GM12873 (cell line): Measurements from ENCODE around the gene HLF.

Source experiments
- CTCF ChIP-seq: IDR thresholded peaks from 2 replicates; pipeline ENCODE4 v1.5.1; 2012; ENCODE audit warnings: low read depth, mild to moderate bottlenecking, moderate library complexity, low read length, control low read depth; ENCODE audit not compliant: insufficient read depth; ENCODE audit errors: missing control alignments

The HLF gene

DNA sequence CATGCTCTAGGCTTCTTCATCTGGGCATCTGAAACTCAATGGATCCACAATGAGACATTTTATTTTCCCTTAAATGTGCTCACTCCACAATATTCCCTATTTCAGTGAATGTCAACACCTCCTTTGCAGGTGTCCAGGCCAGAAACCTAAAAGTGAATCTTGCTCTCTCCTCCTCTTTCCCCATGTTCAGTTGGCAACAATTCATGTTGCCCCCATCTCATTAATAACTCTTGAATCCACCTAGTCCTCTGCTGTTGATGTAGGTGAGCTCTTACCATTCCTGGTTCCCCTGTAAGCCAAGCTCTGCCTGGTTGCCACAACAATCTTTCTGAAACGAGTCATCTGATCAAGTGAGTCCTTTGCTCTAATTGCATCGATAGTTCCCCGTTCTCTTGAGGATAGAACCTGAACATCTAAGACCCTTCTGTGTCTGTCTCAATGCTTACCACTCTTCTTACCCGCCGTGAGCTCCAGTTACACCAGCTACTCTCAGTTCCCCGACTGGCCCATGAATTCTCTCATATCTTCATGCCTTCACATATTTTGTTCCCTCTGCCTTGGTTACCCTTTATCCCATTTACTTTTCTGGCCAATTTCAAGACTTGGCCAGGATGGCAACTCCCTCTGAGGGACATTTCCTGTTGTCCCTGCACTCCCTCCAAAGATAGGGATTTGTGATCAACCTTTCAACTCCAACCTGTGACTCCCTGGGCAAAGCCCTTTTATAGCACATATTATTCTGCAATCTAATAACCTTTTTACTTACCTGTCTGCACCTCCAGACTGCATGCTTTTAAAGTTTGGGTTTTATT is 35.9 kb downstream of the HLF start:
- no peak for TF ChIP-seq CTCF

DNA sequence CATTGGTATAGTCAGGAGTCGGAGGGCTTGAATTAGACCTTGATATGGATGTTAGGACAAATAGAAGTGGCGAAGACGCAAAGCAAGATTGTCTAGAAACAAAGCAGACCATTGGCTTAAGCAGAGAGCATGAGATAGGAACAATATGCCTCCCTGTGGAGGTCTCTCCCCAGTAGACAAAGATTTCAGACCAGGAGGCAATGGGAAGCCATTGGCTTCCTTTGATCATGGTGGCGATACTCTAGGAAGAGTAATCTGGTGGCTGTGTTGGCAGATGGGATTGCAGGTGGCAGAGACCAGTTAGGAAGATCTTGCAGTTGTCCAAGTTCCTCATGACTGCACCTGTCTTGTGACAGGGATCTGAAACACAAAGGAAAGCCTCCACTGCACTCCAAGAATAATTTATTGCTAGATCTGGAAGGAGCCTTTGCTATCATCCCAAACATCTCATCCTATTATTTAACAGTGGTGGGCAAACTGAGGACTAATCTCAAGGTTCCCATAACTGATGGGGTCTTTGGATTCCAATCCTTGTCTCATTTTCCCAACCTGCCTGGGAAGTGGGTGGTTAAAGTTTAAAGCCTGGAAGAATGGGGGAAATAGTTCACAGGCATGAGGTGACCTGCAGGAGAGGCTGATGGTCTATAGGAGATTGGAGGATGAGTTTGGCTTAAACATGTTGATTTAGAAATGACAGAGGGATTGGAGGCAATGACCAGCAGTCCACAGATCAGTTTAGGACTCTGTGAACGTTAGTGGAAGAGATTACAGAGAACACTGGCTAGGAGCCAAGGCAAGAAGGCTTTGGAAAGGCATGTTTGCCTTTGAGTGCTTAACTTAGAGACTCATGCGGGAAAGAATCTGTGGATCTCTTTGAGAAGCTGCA is 37.0 kb downstream of the HLF start:
- TF ChIP-seq CTCF = no peak

- TF ChIP-seq CTCF = no peak
Measured at GRCh38 chr17:55302407-55302787, 37.6 kb downstream of the HLF start.

GRCh38 chr17:55303008-55303493 is 38.3 kb downstream of the HLF start:
- TF ChIP-seq CTCF = no peak

DNA sequence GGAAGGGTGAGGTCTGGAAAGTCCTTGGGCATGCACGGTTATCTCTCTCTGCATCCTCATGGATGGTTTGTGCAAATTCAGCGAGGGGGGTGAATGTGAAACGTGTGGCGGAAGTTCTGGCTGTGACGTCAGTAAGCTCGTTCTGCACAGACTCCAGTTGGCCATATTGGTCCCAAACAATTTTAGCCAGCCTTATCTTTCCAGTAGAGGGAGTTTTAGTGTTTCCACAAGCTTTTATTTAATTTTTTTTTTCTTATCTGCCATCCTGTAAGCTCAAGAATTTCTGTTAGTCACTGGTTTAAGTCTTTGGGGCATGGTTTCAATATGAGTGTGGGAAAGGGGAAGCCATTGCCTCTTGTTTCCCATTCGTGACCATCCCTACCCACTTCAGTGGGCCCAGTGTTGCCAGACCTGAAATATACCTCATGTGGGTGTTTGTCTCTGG is 39.0 kb downstream of the HLF start:
- no peak for TF ChIP-seq CTCF

GRCh38 chr17:55304171-55304859 is 39.6 kb downstream of the HLF start:
- no peak for TF ChIP-seq CTCF
